Caco-2 (cell line): ENCODE data around the gene ATP2A1. TPM values are rescaled to one million over a fixed set of nuclear protein-coding genes. Genes with fewer than 3 reads are reported as not detected.
A peak's percentile ranks its signal among the peaks of the same experiment; 100 is the strongest.

Source experiments
- BruUV-seq: library from RNA; stranded (reverse); fragments of 400-500 nt; replicated peaks from 2 replicates; lab custom pipeline; 2021; lab: Mats Ljungman, UMichigan
- CTCF ChIA-PET: fragments of 300-600 bp; sonication (Branson Sonifier 250); formaldehyde crosslinking; loops from one replicate; lab custom pipeline; 2022; ENCODE audit warnings: antibody characterized with exemption; lab: Charles Lee
- POLR2A ChIA-PET: fragments of 300-600 bp; sonication (Branson Sonifier 250); formaldehyde crosslinking; loops from one replicate; lab custom pipeline; 2022; ENCODE audit warnings: antibody characterized with exemption; lab: Charles Lee
- DNase-seq, 2 experiments: peaks; one replicate each; pipeline versions ENCODE4 v3.0.0 to v3.0.0-alpha.2; 2020 to 2022
- H3K27me3 ChIP-seq: replicated peaks from 2 replicates; pipeline ENCODE4 v1.6.0; 2011; ENCODE audit warnings: low read length; ENCODE audit not compliant: control insufficient read depth, insufficient read depth
- H3K36me3 ChIP-seq: 2 replicates; pipeline ENCODE4 v1.5.1; 2011; ENCODE audit warnings: low read length; ENCODE audit not compliant: control insufficient read depth, insufficient read depth
- H3K4me1 ChIP-seq: fragments of 250-450 bp; sonication (Bioruptor Pico); 2 replicates; pipeline ENCODE4 v1.5.1; 2020; ENCODE audit warnings: mild to moderate bottlenecking
- H3K4me3 ChIP-seq: 2 replicates; pipeline ENCODE4 v1.5.1; 2011; ENCODE audit warnings: low read depth, mild to moderate bottlenecking, control low read depth, low read length
- H3K9me3 ChIP-seq: fragments of 250-450 bp; sonication (Bioruptor Pico); 2 replicates; pipeline ENCODE4 v1.5.1; 2020; ENCODE audit warnings: mild to moderate bottlenecking, moderate library complexity
- H3K27ac Mint-ChIP-seq: one replicate; pipeline ENCODE4 v1.8.0; 2022; ENCODE audit warnings: mixed read lengths; ENCODE audit not compliant: unreplicated experiment
- H3K27me3 Mint-ChIP-seq: one replicate; pipeline ENCODE4 v1.8.0; 2022; ENCODE audit warnings: mixed read lengths; ENCODE audit not compliant: insufficient read depth, unreplicated experiment
- H3K36me3 Mint-ChIP-seq: one replicate; pipeline ENCODE4 v1.8.0; 2022; ENCODE audit warnings: mild to moderate bottlenecking, mixed read lengths; ENCODE audit not compliant: insufficient read depth, unreplicated experiment
- H3K4me1 Mint-ChIP-seq: one replicate; pipeline ENCODE4 v1.8.0; 2022; ENCODE audit warnings: low read depth, mixed read lengths; ENCODE audit not compliant: unreplicated experiment
- H3K4me3 Mint-ChIP-seq: one replicate; pipeline ENCODE4 v1.8.0; 2022; ENCODE audit warnings: mild to moderate bottlenecking, moderate library complexity, mixed read lengths; ENCODE audit not compliant: unreplicated experiment
- H3K9me3 Mint-ChIP-seq: one replicate; pipeline ENCODE4 v1.8.0; 2022; ENCODE audit warnings: mixed read lengths; ENCODE audit not compliant: unreplicated experiment
- intact Hi-C: fragments of 100-400 bp; cut with micrococcal nuclease; formaldehyde crosslinking; loops from one replicate; pipeline ENCODE4 v1.10.0; 2022; ENCODE audit not compliant: unreplicated experiment
- total RNA-seq: library from RNA; stranded (reverse); gene quantifications from 2 replicates; pipeline ENCODE4 v1.2.3, GENCODE V29; 2022
- TF ChIP-seq, protein P1 (sequence below), 2 experiments: fragments of 200-600 bp in 1 of 2; IDR thresholded peaks; 1 replicate in 1 of 2; 2 replicates in 1 of 2; pipeline versions ENCODE4 v1.5.1 to v1.8.0; 2011 to 2022; ENCODE audit warnings: antibody characterized with exemption in 1 of 2, control low read depth in 1 of 2, inconsistent platforms in 1 of 2, low read depth in 1 of 2, low read length in 1 of 2, mild to moderate bottlenecking in 1 of 2, moderate library complexity in 1 of 2; ENCODE audit not compliant: insufficient read depth in 1 of 2, severe bottlenecking in 1 of 2, unreplicated experiment in 1 of 2

Gene ATP2A1
- total RNA-seq, 1 experiment from 2014 or later: 2.3 TPM

DNA sequence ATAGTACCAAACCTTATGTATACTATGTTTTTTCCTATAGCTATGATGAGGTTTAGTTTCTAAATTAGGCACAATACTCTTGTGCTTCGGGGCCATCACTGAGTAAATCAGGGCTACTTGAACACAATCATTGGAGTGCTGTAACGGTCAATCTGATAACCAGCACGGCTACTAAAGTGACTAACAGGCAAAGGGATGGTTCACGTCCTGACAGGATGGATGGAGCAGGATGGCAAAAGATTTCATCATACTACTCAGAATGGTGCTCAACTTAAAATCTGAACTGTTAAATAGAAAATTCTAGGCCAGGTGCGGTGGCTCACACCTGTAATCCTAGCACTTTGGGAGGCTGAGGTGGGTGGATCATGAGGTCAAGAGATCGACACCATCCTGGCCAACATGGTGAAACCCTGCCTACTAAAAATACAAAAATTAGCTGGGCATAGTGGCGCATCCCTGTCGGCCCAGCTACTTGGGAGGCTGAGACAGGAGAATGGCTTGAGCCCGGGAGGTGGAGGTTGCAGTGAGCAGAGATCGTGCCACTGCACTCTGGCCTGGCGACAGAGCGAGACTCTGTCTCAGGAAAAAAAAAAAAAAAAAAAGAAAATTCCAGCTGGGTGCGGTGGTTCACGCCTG lies 39.2 kb upstream of the ATP2A1 start:
- Histone ChIP-seq H3K27me3 (no peaks in the 10 kb centered on the region), H3K36me3 (peaks cover 4% of the 10 kb centered on the region), H3K4me1 (no peaks in the 10 kb centered on the region), H3K9me3 (no peaks in the 10 kb centered on the region), H3K4me3 (no peak overlapping the region)
- Mint-ChIP-seq H3K36me3 (peaks cover 95% of the 10 kb centered on the region), H3K9me3 (no peaks in the 10 kb centered on the region), H3K4me3 (no peak overlapping the region), H3K27me3 (no peaks in the 10 kb centered on the region), H3K27ac (peak overlapping the region; percentile 35), H3K4me1 (peaks cover 7% of the 10 kb centered on the region)
- TF ChIP-seq, protein P1, sequence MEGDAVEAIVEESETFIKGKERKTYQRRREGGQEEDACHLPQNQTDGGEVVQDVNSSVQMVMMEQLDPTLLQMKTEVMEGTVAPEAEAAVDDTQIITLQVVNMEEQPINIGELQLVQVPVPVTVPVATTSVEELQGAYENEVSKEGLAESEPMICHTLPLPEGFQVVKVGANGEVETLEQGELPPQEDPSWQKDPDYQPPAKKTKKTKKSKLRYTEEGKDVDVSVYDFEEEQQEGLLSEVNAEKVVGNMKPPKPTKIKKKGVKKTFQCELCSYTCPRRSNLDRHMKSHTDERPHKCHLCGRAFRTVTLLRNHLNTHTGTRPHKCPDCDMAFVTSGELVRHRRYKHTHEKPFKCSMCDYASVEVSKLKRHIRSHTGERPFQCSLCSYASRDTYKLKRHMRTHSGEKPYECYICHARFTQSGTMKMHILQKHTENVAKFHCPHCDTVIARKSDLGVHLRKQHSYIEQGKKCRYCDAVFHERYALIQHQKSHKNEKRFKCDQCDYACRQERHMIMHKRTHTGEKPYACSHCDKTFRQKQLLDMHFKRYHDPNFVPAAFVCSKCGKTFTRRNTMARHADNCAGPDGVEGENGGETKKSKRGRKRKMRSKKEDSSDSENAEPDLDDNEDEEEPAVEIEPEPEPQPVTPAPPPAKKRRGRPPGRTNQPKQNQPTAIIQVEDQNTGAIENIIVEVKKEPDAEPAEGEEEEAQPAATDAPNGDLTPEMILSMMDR (IDR thresholded peaks at IDR 0.05; ENCODE audit: insufficient read depth in 1 of 2, low read depth in 1 of 2, low read length in 1 of 2, severe bottlenecking in 1 of 2, unreplicated experiment in 1 of 2): no peak
- BruUV-seq: no TSS peak
- POLR2A ChIA-PET: interaction anchor here (0.6 kb wide), 1 partner anchor 153 kb away, joined by 4 read pairs; no protein-coding TSS in a partner anchor
- intact Hi-C loops: no loop called here
- no peak for DNase-seq
- CTCF ChIA-PET: no interaction called here

DNA sequence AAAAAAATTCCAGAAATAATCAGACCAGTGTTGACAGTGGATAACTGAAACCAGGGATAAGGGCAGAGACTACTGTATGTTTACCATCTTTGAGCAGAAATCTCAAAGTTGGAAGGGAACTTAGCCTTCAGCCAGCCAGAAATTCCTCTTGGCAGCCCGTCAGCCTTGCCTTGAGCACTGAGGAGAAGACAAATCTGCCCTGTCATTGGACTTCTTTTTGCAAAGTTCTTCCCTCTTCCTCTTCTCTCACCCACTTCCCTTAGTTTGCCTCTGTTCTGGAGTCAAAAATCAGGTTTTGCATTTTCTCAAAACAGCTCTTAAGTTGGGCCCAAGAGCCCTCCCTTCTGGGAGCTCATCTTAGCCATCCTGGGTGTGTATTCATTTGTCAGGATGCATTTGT lies 38.4 kb upstream of the ATP2A1 start:
- no TSS peak for BruUV-seq
- Histone ChIP-seq H3K4me3 (no peak overlapping the region), H3K9me3 (no peaks in the 10 kb centered on the region), H3K27me3 (no peaks in the 10 kb centered on the region), H3K36me3 (peaks cover 4% of the 10 kb centered on the region), H3K4me1 (0 out of 2 replicates have a peak, but pooled peaks cover 3% of the 10 kb centered on the region)
- H3K9me3 Mint-ChIP-seq: no peaks in the 10 kb centered on the region
- TF ChIP-seq, protein P1 (IDR thresholded peaks at IDR 0.05; ENCODE audit: insufficient read depth in 1 of 2, low read depth in 1 of 2, low read length in 1 of 2, severe bottlenecking in 1 of 2, unreplicated experiment in 1 of 2): no peak
- ChIA-PET POLR2A (no interaction called here), CTCF (no interaction called here)
- intact Hi-C loops: no loop called here
- H3K27me3 Mint-ChIP-seq: no peaks in the 10 kb centered on the region
- DNase-seq: no peak
- peaks cover 95% of the 10 kb centered on the region for H3K36me3 Mint-ChIP-seq
- peaks cover 7% of the 10 kb centered on the region for H3K4me1 Mint-ChIP-seq
- H3K4me3 Mint-ChIP-seq: no peak overlapping the region
- no peak overlapping the region for H3K27ac Mint-ChIP-seq

DNA sequence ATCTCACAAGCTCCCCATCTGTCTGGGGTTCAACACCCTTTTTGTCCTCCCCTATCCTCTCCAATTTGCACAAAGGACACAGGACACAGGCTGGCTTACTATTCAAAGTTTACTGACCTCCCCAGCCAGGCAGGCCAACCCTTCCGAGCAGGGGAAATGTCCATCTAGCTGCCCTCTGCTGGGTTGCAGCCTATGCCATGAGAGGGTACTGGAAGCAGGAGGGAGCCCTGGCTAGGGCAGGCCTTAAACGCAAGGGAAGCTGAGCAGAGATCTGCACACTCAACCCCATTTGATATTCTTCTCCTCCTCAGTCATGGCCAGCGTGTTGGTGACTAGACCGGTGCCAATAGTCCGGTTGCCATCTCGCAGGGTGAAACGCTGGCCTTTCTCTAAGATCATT lies 35.6 kb upstream of the ATP2A1 start:
- no peak overlapping the region for H3K4me3 ChIP-seq
- Mint-ChIP-seq H3K36me3 (peaks cover 86% of the 10 kb centered on the region), H3K27ac (no peak overlapping the region), H3K27me3 (no peaks in the 10 kb centered on the region), H3K4me1 (peaks cover 6% of the 10 kb centered on the region), H3K9me3 (no peaks in the 10 kb centered on the region), H3K4me3 (peak overlapping the region; percentile 4)
- H3K36me3 ChIP-seq: peaks cover 4% of the 10 kb centered on the region
- H3K9me3 ChIP-seq: no peaks in the 10 kb centered on the region
- CTCF ChIA-PET: no interaction called here
- DNase-seq: no peak
- POLR2A ChIA-PET: no interaction called here
- BruUV-seq: no TSS peak
- TF ChIP-seq, protein P1 (IDR thresholded peaks at IDR 0.05; ENCODE audit: insufficient read depth in 1 of 2, low read depth in 1 of 2, low read length in 1 of 2, severe bottlenecking in 1 of 2, unreplicated experiment in 1 of 2): no peak
- intact Hi-C loops: no loop called here
- H3K27me3 ChIP-seq: no peaks in the 10 kb centered on the region
- H3K4me1 ChIP-seq: 0 out of 2 replicates have a peak, but pooled peaks cover 8% of the 10 kb centered on the region
